Stimulated activated effector memory CD8-positive, alpha-beta T cell treated with anti-CD3 and anti-CD28 coated beads, Interleukin-12 subunit alpha, Interleukin-12 subunit beta, amount 100 ng/mL, for 72 hours (primary cell): ENCODE results near the gene CFAP99.

Experiments used
- ATAC-seq: fragments of 150-1000 bp; cut with Tn5 transposase; 2 replicates; pipeline ENCODE4 v1.10.0; 2021
- DNase-seq, 2 donors: peaks; one replicate each; pipeline ENCODE4 v3.0.0; 2021 to 2022; ENCODE audit warnings: low spot score in 2 of 2
- H3K27ac Mint-ChIP-seq: one replicate; pipeline ENCODE4 v1.8.0; 2022; ENCODE audit warnings: mild to moderate bottlenecking, mixed read lengths
- H3K36me3 Mint-ChIP-seq: one replicate; pipeline ENCODE4 v1.8.0; 2022; ENCODE audit warnings: mild to moderate bottlenecking, mixed read lengths
- H3K4me1 Mint-ChIP-seq: one replicate; pipeline ENCODE4 v1.8.0; 2022; ENCODE audit warnings: mixed read lengths
- H3K4me3 Mint-ChIP-seq: one replicate; pipeline ENCODE4 v1.8.0; 2022; ENCODE audit warnings: mild to moderate bottlenecking, mixed read lengths
- H3K9me3 Mint-ChIP-seq: one replicate; pipeline ENCODE4 v1.8.0; 2022; ENCODE audit warnings: mixed read lengths

CFAP99 gene

GRCh38 chr4:2500547-2500946 lies 81.8 kb downstream of the CFAP99 start:
- H3K27ac Mint-ChIP-seq = peak overlapping the region; percentile 83
- peaks cover 100% of the 10 kb centered on the region for H3K36me3 Mint-ChIP-seq

GRCh38 chr4:2501034-2501594 lies 82.4 kb downstream of the CFAP99 start:
- peak overlapping the region; percentile 83 for H3K27ac Mint-ChIP-seq
- peaks cover 100% of the 10 kb centered on the region for H3K36me3 Mint-ChIP-seq
- H3K9me3 Mint-ChIP-seq = no peaks in the 10 kb centered on the region

More at GRCh38 chr4:2500547-2500946, 81.8 kb downstream of the CFAP99 start:
- Mint-ChIP-seq H3K4me1 (peaks cover 24% of the 10 kb centered on the region), H3K4me3 (no peak overlapping the region), H3K9me3 (no peaks in the 10 kb centered on the region)
- ATAC-seq (peak; percentile 92), DNase-seq (no peak)

GRCh38 chr4:2503809-2504208 lies 85.1 kb downstream of the CFAP99 start:
- Mint-ChIP-seq H3K27ac (peak overlapping the region; percentile 48), H3K36me3 (peaks cover 100% of the 10 kb centered on the region), H3K9me3 (no peaks in the 10 kb centered on the region), H3K4me3 (no peak overlapping the region), H3K4me1 (peaks cover 37% of the 10 kb centered on the region)
- DNase-seq (no peak), ATAC-seq (no peak)

More at GRCh38 chr4:2501034-2501594, 82.4 kb downstream of the CFAP99 start:
- H3K4me1 Mint-ChIP-seq = peaks cover 24% of the 10 kb centered on the region
- ATAC-seq (no peak), DNase-seq (no peak)
- no peak overlapping the region for H3K4me3 Mint-ChIP-seq

- Mint-ChIP-seq H3K36me3 (peaks cover 95% of the 10 kb centered on the region), H3K27ac (peak overlapping the region; percentile 76), H3K4me3 (no peak overlapping the region), H3K9me3 (no peaks in the 10 kb centered on the region), H3K4me1 (peaks cover 44% of the 10 kb centered on the region)
- DNase-seq (no peak), ATAC-seq (no peak)
Measured at GRCh38 chr4:2507259-2507658, 88.5 kb downstream of the CFAP99 start.

GRCh38 chr4:2507855-2508254 lies 89.1 kb downstream of the CFAP99 start:
- Mint-ChIP-seq H3K4me3 (no peak overlapping the region), H3K36me3 (peaks cover 95% of the 10 kb centered on the region), H3K9me3 (no peaks in the 10 kb centered on the region), H3K4me1 (peaks cover 45% of the 10 kb centered on the region), H3K27ac (peak overlapping the region; percentile 76)
- ATAC-seq (no peak), DNase-seq (no peak)

GRCh38 chr4:2510351-2511259 lies 91.8 kb downstream of the CFAP99 start:
- H3K4me1 Mint-ChIP-seq = peaks cover 42% of the 10 kb centered on the region
- peak; percentile 38 for ATAC-seq
- H3K9me3 Mint-ChIP-seq = no peaks in the 10 kb centered on the region
- no peak overlapping the region for H3K4me3 Mint-ChIP-seq
- H3K27ac Mint-ChIP-seq = peak overlapping the region; percentile 84
- H3K36me3 Mint-ChIP-seq = peaks cover 95% of the 10 kb centered on the region
- no peak for DNase-seq

- ATAC-seq = peak; percentile 19
- DNase-seq = no peak
- Mint-ChIP-seq H3K36me3 (peaks cover 95% of the 10 kb centered on the region), H3K9me3 (no peaks in the 10 kb centered on the region), H3K4me1 (peaks cover 36% of the 10 kb centered on the region), H3K4me3 (no peak overlapping the region), H3K27ac (peak overlapping the region; percentile 93)
Measured at GRCh38 chr4:2511645-2512131, 92.9 kb downstream of the CFAP99 start.
